GM21528 (cell line): Measurements from ENCODE around the gene TRAPPC6A.

Source experiments
- ATAC-seq: cut with Tn5 transposase; IDR thresholded peaks from one replicate; pipeline ENCODE4 v1.9.1; 2021; ENCODE audit warnings: mild to moderate bottlenecking, moderate library complexity; ENCODE audit not compliant: unreplicated experiment, low FRiP score

Gene TRAPPC6A

GRCh38 chr19:45177817-45178261 is at the start of gene TRAPPC6A:
Gene TRAPPC6A (minus strand): TSS chr19:45178237. CDS start chr19:45178218, 19 bp downstream.
- ATAC-seq, result no peak

DNA sequence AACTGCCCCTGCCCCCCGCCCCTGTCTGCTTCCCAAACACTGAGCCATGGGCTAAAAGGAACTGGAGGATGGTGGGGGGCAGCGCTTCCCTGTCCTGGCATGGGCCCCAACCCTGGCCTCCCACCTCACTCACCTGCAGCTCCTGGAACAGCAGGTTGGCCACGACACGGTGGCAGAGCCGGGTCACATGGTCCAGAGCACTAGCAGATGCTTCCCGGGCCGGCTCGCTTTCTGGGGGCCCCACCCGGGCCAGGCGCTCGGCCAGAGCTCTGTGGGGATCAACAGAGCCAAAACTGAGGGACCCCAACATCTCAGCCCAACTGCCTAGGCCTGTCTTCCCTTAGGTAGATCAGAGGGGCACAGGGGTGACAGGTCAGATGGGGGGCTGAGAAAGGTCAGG is 46.6 kb upstream of the TRAPPC6A start:
- ATAC-seq, result no peak

GRCh38 chr19:45223879-45224278 is 45.8 kb upstream of the TRAPPC6A start:
- no peak for ATAC-seq

- no peak for ATAC-seq
Measured at GRCh38 chr19:45222724-45223123, 44.7 kb upstream of the TRAPPC6A start.

- no peak for ATAC-seq
Measured at GRCh38 chr19:45218911-45219743, 41.1 kb upstream of the TRAPPC6A start.

DNA sequence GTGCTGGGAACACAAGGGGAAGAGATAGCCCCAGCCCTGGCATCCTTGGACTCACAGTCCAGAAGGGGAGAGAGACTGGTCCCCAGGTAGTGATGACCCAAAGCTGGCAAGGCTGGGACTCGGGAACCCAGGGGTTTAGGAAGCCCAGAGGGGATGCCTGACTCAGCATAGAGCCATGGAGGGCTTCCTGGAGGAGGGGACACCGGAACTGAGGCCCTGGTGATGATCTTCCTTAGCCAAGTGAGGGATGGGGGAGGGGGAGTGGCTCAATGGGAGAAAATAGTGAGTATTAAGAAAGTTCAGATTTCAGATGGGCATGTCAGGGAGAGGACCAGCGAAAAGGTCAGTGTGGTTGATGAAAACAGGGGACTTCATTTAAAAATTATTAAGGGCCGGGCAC is 40.4 kb upstream of the TRAPPC6A start:
- no peak for ATAC-seq

DNA sequence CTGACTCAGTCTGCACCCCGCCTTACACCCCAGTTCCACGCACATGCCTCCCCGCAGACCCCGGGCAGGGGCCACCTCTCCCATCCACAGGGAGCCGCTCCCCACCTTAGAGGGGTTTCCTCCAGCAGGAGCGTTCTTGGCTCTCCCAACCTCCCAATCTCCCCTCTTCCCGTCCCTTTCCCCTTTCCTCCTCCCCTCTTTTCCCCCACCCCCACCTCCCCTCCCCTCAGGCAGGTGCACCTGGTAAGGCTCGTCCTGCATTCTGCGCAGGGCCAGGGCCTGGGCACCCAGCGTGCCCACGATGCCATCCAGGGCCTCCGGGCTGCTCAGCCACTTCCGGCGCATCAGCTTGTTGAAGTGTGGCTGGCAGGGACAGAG is 39.9 kb upstream of the TRAPPC6A start:
- no peak for ATAC-seq

DNA sequence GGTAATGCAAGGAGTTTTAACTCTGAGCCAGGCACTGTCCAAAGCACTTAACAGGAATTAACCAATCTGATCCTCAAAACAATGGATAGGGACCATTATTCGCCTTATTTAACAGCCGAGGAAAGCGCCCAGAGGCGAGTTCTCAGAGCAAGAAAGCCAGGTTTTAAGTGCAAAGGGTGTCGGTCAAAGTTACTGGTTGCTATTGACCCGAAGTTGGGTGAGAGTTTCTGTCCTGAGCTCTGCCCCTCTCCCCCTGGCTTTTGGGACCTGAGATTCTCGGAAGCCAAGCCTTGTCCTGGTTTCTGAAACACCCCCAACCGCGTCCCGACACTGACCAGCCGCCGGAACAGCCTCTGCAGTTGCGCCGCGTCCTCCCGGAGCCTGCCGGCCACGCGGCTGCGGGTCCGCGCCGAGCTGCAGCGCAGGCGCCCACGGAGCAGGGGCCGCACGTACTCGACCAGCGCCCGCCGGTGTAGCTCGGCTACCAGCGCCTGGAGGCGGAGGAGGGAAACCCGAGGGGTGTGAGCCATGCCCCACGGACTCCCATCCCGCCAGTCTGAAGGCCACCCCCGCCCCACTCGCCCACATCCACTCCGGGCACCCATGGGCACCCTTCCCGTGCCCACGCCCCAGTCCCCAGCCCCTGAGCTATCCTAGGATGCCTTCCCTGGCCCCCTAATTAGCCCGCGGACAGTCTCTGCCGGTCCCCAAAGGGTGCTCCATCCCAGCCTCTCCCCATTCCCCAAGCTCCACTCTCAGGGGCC is 39.3 kb upstream of the TRAPPC6A start:
- no peak for ATAC-seq

DNA sequence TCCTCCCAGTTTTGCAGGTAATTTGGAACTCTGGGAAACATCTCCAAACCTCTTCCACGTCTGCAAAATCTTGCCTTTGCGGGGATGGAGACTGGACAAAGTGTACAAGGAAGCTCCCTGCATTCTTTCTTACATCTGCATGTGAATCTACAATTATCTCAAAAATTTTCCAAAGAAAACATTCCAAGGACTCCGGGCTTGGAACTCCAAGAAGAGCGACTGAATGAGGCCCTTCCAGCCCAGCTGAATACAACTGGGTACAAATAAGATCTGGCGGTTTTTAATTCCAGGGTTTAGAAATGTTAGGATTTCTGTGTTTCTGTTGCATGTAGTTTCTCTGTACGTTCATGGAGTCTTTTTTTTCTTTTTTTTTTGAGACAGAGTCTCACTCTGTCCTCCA is 38.6 kb upstream of the TRAPPC6A start:
- no peak for ATAC-seq

GRCh38 chr19:45215391-45216191 is 37.6 kb upstream of the TRAPPC6A start:
- ATAC-seq, result no peak

DNA sequence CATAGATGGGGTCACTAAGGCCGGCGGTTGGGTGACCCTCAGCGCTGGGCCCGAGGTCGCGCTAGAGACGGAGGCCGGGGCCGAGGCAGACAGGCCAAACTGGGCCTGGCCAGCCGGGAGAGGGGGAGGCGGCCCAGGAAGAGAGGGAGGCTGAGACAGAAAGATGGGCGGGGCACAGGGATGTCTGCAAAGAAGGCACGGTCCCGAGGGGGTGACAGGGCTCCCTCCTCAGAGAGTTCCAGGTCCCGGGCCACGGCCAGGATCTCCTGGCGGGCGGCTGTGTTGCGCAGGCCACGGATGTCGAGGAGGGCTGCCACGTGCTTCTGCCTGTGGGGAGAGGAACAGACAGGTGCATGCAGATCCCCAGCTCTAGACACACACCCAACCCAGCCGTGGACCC is 35.0 kb upstream of the TRAPPC6A start:
- ATAC-seq, result no peak

- no peak for ATAC-seq
Measured at GRCh38 chr19:45211751-45212381, 33.8 kb upstream of the TRAPPC6A start.

GRCh38 chr19:45206328-45206727 is 28.3 kb upstream of the TRAPPC6A start:
- no peak for ATAC-seq

DNA sequence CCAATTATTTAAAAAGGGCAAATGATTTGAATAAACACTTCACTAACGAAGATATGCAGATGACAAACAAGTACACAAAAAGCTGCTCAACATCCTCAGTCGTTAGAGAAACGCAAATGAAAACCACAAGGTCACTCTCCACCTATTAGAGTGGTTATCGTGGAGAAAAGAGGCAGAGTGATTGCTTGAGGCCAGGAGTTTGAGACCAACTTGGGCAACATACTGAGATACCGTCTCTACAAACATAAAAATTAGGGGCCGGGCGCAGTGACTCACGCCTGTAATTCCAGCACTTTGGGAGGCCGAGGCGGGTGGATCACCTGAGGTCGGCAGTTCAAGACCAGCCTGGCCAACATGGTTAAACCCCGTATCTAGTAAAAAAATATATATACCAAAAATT is 27.8 kb upstream of the TRAPPC6A start:
- ATAC-seq, result no peak

- no peak for ATAC-seq
Measured at GRCh38 chr19:45202637-45203036, 24.6 kb upstream of the TRAPPC6A start.

DNA sequence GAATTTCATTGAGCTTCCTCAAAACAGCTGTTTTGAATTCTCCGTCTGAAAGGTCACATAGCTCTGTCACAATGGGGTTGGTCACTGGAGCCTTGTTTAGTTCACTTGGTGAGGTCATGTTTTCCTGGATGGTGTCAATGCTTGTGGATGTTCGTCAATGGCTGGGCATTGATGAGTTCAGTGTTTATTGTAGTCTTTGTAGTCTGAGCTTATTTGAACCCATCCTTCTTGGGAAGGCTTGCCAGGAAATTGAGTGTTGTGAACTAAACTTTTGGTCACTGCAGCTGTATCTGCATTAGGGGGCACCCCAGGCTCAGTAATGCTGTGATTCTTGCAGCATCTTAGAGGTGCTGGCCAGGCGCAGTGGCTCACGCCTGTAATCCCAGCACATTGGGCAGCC is 22.5 kb upstream of the TRAPPC6A start:
- ATAC-seq, result no peak

- no peak for ATAC-seq
Measured at GRCh38 chr19:45195764-45196163, 17.7 kb upstream of the TRAPPC6A start.

GRCh38 chr19:45191375-45191774 is 13.3 kb upstream of the TRAPPC6A start:
- ATAC-seq, result no peak

GRCh38 chr19:45189971-45190370 is 11.9 kb upstream of the TRAPPC6A start:
- no peak for ATAC-seq

DNA sequence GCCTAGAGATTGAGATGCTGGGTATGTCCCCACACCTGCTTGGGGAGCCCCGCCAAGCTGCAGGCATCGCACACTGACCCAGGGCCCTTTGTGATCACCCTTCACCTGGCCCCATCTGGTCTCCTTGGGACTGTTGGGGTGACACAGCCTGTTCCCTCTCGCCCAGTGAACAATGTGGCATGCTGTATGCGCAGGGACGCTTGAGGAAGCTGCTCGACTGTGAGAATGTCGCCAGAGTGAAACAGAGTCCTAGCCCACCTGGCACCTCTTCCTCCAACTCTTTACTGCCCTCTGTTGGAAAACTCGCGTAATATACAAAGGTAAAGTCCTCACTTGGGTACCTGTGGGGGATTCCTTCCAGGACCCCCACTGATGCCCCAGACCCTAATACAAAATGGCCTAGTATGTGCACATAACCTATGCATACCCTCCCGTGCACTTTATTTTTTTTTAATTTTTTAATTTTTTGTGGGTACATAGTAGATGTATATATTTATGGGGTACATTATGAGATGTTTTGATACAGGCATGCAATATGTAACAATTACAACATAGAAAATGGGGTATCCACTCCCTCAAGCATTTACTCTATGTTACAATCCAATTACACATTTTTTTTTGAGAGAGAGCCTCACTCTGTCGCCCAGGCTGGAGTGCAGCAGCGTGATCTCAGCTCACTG is 9.5 kb upstream of the TRAPPC6A start:
- ATAC-seq, result no peak
